HG02885 (cell line): ENCODE measurements around the gene ZRSR2.

ENCODE experiments used
- ATAC-seq: cut with Tn5 transposase; IDR thresholded peaks from one replicate; pipeline ENCODE4 v1.9.1; 2021; ENCODE audit warnings: mild to moderate bottlenecking; ENCODE audit not compliant: unreplicated experiment, poor library complexity

The ZRSR2 gene

DNA sequence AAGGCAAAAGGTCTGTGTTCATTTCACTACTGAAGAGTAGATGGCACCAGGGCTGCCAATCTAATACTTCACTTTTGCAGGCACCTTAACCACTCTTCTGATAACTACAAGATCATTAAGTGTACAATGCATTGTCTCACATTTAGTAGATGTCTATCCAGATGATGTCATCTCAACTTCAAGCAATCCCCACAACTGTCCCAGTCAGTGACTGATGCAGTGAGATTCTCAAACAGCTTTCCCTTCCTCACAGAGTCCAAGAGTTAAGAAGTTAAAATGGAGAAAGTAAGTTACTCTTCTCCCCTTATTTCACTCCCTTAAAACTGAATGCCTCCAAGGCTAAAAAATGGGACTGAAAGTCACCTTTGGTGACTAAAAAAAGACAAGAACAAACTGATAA is 53.7 kb downstream of the ZRSR2 start:
- no peak for ATAC-seq

- ATAC-seq = no peak
Observed at GRCh38 chrX:15848576-15848975, 58.3 kb downstream of the ZRSR2 start.

DNA sequence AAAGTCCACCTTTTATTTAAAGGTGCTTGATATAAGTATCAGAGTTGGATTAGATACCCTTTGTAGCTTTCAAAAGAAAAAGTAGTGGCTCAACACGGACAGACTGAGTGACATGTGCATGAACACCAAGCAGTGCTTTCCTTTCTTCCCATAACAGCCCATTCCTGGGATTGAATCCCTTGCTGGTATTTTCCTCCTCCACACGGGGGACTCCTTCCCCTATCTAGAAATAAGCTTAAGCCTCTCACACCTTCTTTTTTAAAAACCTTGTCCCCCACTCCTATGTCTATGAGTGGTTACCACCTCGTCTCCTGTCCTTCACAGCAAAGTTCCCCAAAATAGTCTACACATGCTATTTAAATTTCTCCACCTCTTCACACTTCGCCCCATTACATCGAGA is 59.3 kb downstream of the ZRSR2 start:
- ATAC-seq = no peak

- no peak for ATAC-seq
Observed at GRCh38 chrX:15853586-15854079, 63.3 kb downstream of the ZRSR2 start.

GRCh38 chrX:15854080-15854655 is 63.9 kb downstream of the ZRSR2 start:
- ATAC-seq = peak; percentile 39

GRCh38 chrX:15854712-15855567 is 64.7 kb downstream of the ZRSR2 start, which contains the start of gene AP1S2:
Gene AP1S2, minus strand, starts transcription at chrX:15854813. Its CDS starts 2,289 bp downstream, at chrX:15852524.
- ATAC-seq = peak; percentile 95

- no peak for ATAC-seq
Observed at GRCh38 chrX:15855568-15856221, 65.4 kb downstream of the ZRSR2 start.

DNA sequence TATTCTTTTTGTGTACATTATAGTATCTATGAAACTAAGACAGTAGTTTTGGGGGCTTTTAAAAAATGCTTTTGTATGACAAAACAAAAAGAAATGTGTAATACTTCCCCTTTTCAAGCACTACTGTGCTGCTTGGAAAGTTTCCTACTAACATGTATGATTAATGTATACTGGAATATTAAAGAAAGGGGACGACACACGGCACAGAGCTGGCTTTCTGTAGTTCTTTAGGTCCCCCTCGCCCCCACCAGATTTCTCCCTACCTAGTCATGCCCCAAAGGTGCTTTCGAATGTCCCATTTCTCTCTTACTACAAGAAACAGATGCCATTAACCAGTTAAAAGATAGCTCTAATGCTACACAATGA is 65.9 kb downstream of the ZRSR2 start:
- ATAC-seq = no peak

GRCh38 chrX:15856636-15857035 is 66.4 kb downstream of the ZRSR2 start:
- ATAC-seq = no peak

DNA sequence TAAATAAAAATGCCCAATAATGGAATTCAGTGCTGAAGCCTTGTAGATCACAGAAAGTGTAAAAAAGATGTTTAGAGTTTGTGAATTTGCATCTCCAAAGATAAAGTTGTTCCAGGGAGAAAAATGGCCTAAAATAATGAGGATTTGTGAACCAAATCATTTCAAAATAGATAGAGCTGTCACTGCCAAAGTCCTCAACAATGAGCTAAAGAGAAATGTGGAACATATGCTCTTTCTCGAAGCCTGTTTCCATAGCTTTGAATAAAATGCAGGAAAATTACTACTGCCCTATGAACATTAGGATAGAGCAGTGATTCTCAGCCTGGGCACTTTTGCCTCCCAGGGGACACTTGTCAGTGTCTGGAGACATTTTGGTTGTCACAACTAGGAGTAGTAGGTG is 67.8 kb downstream of the ZRSR2 start:
- ATAC-seq = no peak

- no peak for ATAC-seq
Observed at GRCh38 chrX:15860921-15861320, 70.6 kb downstream of the ZRSR2 start.

GRCh38 chrX:15864023-15864422 is 73.7 kb downstream of the ZRSR2 start:
- ATAC-seq = no peak

GRCh38 chrX:15864629-15865028 is 74.3 kb downstream of the ZRSR2 start:
- ATAC-seq = no peak

DNA sequence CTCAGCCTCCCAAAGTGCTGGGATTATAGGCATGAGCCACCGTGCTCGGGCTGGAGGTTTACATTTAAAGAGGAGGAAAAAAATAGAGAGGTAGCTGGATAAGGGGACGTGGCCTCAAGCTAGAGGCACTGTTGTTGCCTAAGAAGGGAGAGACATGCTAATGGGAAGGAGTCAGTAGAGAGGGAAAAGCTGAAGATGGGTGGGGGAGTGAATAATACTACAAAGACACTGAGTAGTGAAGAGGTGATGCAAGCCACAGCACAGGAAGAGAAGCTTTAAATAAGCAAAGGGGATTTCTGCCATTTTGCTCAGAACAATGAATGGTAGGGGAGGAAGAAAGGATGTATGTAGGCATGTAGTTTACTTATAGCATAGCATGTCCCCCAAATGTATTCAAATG is 75.9 kb downstream of the ZRSR2 start:
- no peak for ATAC-seq

DNA sequence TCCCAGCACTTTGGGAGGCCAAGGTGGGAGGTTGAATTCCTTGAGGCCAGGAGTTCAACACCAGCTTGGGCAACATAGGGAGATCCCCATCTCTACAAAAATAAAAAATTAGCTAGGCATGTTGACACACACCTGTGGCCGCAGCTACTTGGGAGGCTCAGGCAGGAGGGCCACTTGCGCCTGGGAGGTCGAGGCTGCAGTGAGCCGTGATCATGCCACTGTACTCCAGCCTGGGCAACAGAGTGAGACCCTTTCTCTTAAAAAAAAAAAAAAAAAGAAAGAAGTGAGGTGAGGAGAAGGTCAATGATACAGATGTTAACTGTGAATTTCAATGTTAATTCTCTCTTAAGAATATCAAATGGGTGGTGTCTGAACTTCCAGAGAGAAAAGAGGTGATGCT is 79.4 kb downstream of the ZRSR2 start:
- no peak for ATAC-seq

DNA sequence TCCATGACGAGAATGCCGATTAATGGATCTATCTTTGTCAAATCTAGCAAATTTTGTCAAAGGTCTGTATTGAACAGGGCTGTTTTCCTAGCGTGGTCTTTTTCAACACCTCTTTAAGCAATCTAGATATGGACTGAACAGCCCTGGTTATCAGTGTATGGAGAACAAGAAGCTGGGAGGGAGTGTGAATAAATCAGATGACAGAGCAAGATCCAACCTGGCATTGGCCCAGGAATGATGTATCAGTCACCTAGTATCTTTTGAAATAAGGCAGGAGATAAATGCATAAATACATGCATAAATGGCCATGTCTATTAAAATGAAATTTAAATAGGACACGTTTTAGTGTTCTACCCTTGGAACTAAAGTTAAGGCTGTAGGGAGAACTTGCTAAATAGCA is 80.0 kb downstream of the ZRSR2 start:
- ATAC-seq = no peak
